ENCODE results near the gene KPNA3.

DNA sequence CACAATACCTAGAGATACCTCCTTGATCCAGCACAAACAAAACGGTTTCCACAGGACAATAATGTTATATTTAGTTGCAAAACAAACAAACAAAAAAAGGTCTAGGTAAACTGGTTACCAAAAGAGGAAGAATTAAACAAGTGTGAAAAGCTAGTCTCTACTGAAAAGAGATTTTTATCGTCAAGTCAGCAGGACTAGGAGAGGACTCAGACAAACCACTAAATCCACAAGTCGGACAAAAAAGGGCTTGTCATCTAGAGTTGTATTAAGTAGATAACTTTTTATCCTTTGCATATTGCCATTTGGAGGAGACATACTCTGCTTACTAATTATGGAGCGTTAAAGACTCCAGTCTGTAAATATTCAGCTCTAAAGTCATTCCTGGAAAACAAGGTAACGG, 9.9 kb upstream of the KPNA3 start:
- TF ChIP-seq EZH2 (optimal IDR thresholded peaks at IDR 0.05; ENCODE audit: low read depth, low read length) (no peak), EZH2phosphoT487 (IDR thresholded peaks at IDR 0.05; ENCODE audit: low read length) (no peak)
- TF ChIP-seq, protein P1, sequence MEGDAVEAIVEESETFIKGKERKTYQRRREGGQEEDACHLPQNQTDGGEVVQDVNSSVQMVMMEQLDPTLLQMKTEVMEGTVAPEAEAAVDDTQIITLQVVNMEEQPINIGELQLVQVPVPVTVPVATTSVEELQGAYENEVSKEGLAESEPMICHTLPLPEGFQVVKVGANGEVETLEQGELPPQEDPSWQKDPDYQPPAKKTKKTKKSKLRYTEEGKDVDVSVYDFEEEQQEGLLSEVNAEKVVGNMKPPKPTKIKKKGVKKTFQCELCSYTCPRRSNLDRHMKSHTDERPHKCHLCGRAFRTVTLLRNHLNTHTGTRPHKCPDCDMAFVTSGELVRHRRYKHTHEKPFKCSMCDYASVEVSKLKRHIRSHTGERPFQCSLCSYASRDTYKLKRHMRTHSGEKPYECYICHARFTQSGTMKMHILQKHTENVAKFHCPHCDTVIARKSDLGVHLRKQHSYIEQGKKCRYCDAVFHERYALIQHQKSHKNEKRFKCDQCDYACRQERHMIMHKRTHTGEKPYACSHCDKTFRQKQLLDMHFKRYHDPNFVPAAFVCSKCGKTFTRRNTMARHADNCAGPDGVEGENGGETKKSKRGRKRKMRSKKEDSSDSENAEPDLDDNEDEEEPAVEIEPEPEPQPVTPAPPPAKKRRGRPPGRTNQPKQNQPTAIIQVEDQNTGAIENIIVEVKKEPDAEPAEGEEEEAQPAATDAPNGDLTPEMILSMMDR (IDR thresholded peaks at IDR 0.05; ENCODE audit: low read length): no peak
